Panc1 (cell line): Measurements from ENCODE around the gene NECAB2. TPM values are rescaled to one million over a fixed set of nuclear protein-coding genes. Genes with fewer than 3 reads are reported as not detected.

ENCODE experiments used
- ATAC-seq: fragments of 200-7000 bp; cut with Tn5 transposase; 2 replicates; pipeline ENCODE4 v1.9.1; 2020; ENCODE audit warnings: mild to moderate bottlenecking, moderate library complexity
- BruUV-seq: library from RNA; stranded (reverse); fragments of 400-500 nt; replicated peaks from 2 replicates; lab custom pipeline; 2021; lab: Mats Ljungman, UMichigan
- CTCF ChIA-PET: fragments of 300-600 bp; sonication (Branson Sonifier 250); formaldehyde crosslinking; loops from one replicate; lab custom pipeline; 2022; ENCODE audit warnings: antibody characterized with exemption; lab: Charles Lee
- POLR2A ChIA-PET: fragments of 300-600 bp; sonication (Branson Sonifier 250); formaldehyde crosslinking; loops from one replicate; lab custom pipeline; 2022; ENCODE audit warnings: antibody characterized with exemption; lab: Charles Lee
- DNase-seq: peaks from one replicate; pipeline ENCODE4 v3.0.0-alpha.2; 2010; ENCODE audit warnings: low read depth, low spot score
- H3K27ac ChIP-seq: 2 replicates; pipeline ENCODE4 v1.5.1; 2011; ENCODE audit warnings: mild to moderate bottlenecking, low read length, inconsistent platforms
- H3K27me3 ChIP-seq: fragments of 200-500 bp; sonication (Bioruptor generic); 2 replicates; pipeline ENCODE4 v1.6.0; 2014; ENCODE audit warnings: low read length, inconsistent platforms; ENCODE audit not compliant: control insufficient read depth, insufficient read depth
- H3K36me3 ChIP-seq: fragments of 200-500 bp; sonication (Bioruptor generic); 2 replicates; pipeline ENCODE4 v1.5.1; 2014; ENCODE audit warnings: inconsistent platforms, mild to moderate bottlenecking, low read length, moderate library complexity; ENCODE audit not compliant: control insufficient read depth, insufficient read depth
- H3K4me1 ChIP-seq: 2 replicates; pipeline ENCODE4 v1.5.1; 2011; ENCODE audit warnings: inconsistent platforms, mild to moderate bottlenecking, low read length, moderate library complexity; ENCODE audit not compliant: control insufficient read depth, insufficient read depth
- H3K4me3 ChIP-seq, 2 experiments: 2 replicates each; pipeline ENCODE4 v1.5.1; 2011 to 2012; ENCODE audit warnings: low read depth in 2 of 2, low read length in 2 of 2, mild to moderate bottlenecking in 2 of 2, inconsistent platforms in 1 of 2, moderate library complexity in 1 of 2
- H3K9me3 ChIP-seq: fragments of 200-500 bp; sonication (Bioruptor generic); 2 replicates; pipeline ENCODE4 v1.5.1; 2014; ENCODE audit warnings: low read depth, mild to moderate bottlenecking, inconsistent platforms, low read length, moderate library complexity; ENCODE audit not compliant: control insufficient read depth, insufficient read depth
- POLR2AphosphoS5 ChIP-seq: IDR thresholded peaks from 2 replicates; pipeline ENCODE4 v1.6.1; 2012; ENCODE audit warnings: mild to moderate bottlenecking, low read depth, low read length, moderate library complexity
- SIN3A ChIP-seq: IDR thresholded peaks from 2 replicates; pipeline ENCODE4 v1.6.1; 2012; ENCODE audit warnings: low read depth, mild to moderate bottlenecking, low read length, moderate library complexity, borderline replicate concordance; ENCODE audit not compliant: insufficient read depth
- TCF7L2 ChIP-seq: IDR thresholded peaks from 2 replicates; pipeline ENCODE4 v1.6.1; 2011; ENCODE audit warnings: mild to moderate bottlenecking, low read depth, low read length, inconsistent platforms
- in situ Hi-C: cut with HindIII; loops from 2 replicates; pipeline ENCODE4 v1.10.0; 2016; ENCODE audit warnings: low sequenced_read_pairs, low pct_unique_long_range_greater_than_20kb
- intact Hi-C: fragments of 100-400 bp; cut with micrococcal nuclease; formaldehyde crosslinking; loops from one replicate; pipeline ENCODE4 v1.10.0; 2022; ENCODE audit not compliant: unreplicated experiment
- total RNA-seq: library from RNA; stranded (reverse); gene quantifications from one replicate; pipeline ENCODE4 v1.2.1, GENCODE V29; 2021; ENCODE audit not compliant: unreplicated experiment
- TF ChIP-seq, protein P1 (sequence below), 2 experiments: IDR thresholded peaks; 2 replicates each; pipeline ENCODE4 v1.6.1; 2011 to 2012; ENCODE audit warnings: low read depth in 2 of 2, control low read depth in 1 of 2, low read length in 1 of 2, mild to moderate bottlenecking in 1 of 2, moderate library complexity in 1 of 2; ENCODE audit not compliant: insufficient read depth in 1 of 2
- TF ChIP-seq, protein P2 (sequence below): fragments of 450-650 bp; IDR thresholded peaks from 2 replicates; pipeline ENCODE4 v1.5.1; 2017; ENCODE audit warnings: mild to moderate bottlenecking

NECAB2 gene
- total RNA-seq, 1 experiment from 2014 or later: 0.33 TPM

DNA sequence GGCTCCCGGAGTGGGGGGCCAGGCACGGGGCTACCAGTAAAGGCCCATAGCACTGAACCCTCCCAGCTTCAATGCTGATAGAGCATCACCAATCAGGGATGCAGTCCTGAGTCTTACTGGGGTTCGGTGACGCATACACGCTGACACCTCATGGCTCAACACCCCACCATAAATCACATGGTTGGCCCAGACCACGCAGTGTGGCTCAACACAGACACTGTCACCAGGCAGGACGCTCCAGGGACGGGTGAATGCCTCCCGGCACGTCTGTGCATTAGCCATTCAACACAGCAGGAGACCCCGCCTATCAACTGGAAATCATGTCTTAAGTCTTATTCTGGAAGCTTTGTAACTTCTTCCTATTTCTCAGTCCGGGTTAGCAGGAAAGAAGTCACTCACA lies 35.0 kb downstream of the NECAB2 start:
- in situ Hi-C loops: no loop called here
- CTCF ChIA-PET: no interaction called here
- Histone ChIP-seq H3K4me1 (no peaks in the 10 kb centered on the region), H3K36me3 (no peaks in the 10 kb centered on the region), H3K27me3 (no peaks in the 10 kb centered on the region), H3K9me3 (no peaks in the 10 kb centered on the region), H3K4me3 (no peak overlapping the region), H3K27ac (no peak overlapping the region)
- BruUV-seq: no TSS peak
- DNase-seq (no peak), ATAC-seq (no peak)
- intact Hi-C loops: no loop called here
- TF ChIP-seq, protein P1, sequence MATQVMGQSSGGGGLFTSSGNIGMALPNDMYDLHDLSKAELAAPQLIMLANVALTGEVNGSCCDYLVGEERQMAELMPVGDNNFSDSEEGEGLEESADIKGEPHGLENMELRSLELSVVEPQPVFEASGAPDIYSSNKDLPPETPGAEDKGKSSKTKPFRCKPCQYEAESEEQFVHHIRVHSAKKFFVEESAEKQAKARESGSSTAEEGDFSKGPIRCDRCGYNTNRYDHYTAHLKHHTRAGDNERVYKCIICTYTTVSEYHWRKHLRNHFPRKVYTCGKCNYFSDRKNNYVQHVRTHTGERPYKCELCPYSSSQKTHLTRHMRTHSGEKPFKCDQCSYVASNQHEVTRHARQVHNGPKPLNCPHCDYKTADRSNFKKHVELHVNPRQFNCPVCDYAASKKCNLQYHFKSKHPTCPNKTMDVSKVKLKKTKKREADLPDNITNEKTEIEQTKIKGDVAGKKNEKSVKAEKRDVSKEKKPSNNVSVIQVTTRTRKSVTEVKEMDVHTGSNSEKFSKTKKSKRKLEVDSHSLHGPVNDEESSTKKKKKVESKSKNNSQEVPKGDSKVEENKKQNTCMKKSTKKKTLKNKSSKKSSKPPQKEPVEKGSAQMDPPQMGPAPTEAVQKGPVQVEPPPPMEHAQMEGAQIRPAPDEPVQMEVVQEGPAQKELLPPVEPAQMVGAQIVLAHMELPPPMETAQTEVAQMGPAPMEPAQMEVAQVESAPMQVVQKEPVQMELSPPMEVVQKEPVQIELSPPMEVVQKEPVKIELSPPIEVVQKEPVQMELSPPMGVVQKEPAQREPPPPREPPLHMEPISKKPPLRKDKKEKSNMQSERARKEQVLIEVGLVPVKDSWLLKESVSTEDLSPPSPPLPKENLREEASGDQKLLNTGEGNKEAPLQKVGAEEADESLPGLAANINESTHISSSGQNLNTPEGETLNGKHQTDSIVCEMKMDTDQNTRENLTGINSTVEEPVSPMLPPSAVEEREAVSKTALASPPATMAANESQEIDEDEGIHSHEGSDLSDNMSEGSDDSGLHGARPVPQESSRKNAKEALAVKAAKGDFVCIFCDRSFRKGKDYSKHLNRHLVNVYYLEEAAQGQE (IDR thresholded peaks at IDR 0.05; ENCODE audit: insufficient read depth in 1 of 2, low read depth in 2 of 2, low read length in 1 of 2): no peak
- TF ChIP-seq TCF7L2 (no peak), SIN3A (no peak), POLR2AphosphoS5 (no peak)
- TF ChIP-seq, protein P2, sequence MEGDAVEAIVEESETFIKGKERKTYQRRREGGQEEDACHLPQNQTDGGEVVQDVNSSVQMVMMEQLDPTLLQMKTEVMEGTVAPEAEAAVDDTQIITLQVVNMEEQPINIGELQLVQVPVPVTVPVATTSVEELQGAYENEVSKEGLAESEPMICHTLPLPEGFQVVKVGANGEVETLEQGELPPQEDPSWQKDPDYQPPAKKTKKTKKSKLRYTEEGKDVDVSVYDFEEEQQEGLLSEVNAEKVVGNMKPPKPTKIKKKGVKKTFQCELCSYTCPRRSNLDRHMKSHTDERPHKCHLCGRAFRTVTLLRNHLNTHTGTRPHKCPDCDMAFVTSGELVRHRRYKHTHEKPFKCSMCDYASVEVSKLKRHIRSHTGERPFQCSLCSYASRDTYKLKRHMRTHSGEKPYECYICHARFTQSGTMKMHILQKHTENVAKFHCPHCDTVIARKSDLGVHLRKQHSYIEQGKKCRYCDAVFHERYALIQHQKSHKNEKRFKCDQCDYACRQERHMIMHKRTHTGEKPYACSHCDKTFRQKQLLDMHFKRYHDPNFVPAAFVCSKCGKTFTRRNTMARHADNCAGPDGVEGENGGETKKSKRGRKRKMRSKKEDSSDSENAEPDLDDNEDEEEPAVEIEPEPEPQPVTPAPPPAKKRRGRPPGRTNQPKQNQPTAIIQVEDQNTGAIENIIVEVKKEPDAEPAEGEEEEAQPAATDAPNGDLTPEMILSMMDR: no peak
- POLR2A ChIA-PET: no interaction called here

DNA sequence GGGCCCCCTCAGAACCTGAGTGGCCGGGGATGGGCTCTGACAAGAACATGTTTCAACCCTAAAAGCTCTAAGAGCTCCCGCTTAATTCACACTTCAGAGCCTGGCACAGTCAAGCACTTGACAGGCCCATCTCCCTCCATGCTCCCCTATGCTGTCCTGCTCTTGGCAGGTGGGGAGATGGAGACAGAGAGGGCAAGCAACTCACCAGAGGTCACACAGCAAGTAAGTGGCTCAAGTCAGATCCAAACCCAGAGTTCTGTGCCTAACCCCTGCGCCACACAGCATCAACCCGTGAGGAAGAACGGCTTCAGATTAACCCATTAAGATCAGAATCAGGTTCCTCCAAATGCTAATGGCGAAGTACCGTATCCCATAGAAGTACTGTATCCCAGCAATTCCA lies 36.4 kb downstream of the NECAB2 start:
- Histone ChIP-seq H3K4me3 (no peak overlapping the region), H3K9me3 (no peaks in the 10 kb centered on the region), H3K36me3 (no peaks in the 10 kb centered on the region), H3K4me1 (no peaks in the 10 kb centered on the region), H3K27me3 (no peaks in the 10 kb centered on the region), H3K27ac (no peak overlapping the region)
- TF ChIP-seq TCF7L2 (no peak), SIN3A (no peak), POLR2AphosphoS5 (no peak)
- TF ChIP-seq, protein P1 (IDR thresholded peaks at IDR 0.05; ENCODE audit: insufficient read depth in 1 of 2, low read depth in 2 of 2, low read length in 1 of 2): no peak
- TF ChIP-seq, protein P2: no peak
- ChIA-PET CTCF (no interaction called here), POLR2A (no interaction called here)
- ATAC-seq: no peak
- BruUV-seq: no TSS peak
- DNase-seq: no peak
- intact Hi-C loops: no loop called here
- in situ Hi-C loops: no loop called here
